OCI-LY3 (cell line): ENCODE data around the gene CHD9.

ENCODE experiments used
- H2AFZ ChIP-seq: fragments of 200-600, 300-600 bp; shearing (Covaris generic); 2 replicates; pipeline ENCODE4 v1.6.0; 2014; ENCODE audit warnings: antibody characterized with exemption, low read depth, low read length
- H3K27ac ChIP-seq: fragments of 200-600, 300-600 bp; sonication (generic); 2 replicates; pipeline ENCODE4 v1.5.1; 2014; ENCODE audit warnings: mild to moderate bottlenecking, low read length, moderate library complexity, mixed read lengths
- H3K27me3 ChIP-seq: fragments of 200-600, 300-600 bp; sonication (generic); 2 replicates; pipeline ENCODE4 v1.6.1; 2014; ENCODE audit warnings: low read depth, low read length, mixed read lengths
- H3K36me3 ChIP-seq: fragments of 200-600, 300-600 bp; sonication (generic); replicated peaks from 2 replicates; pipeline ENCODE3; 2014; ENCODE audit warnings: low read depth, low read length, mixed read lengths
- H3K4me1 ChIP-seq: fragments of 300-600, 200-600 bp; sonication (generic); 2 replicates; pipeline ENCODE4 v1.6.1; 2014; ENCODE audit warnings: low read length, mixed read lengths
- H3K4me2 ChIP-seq: fragments of 200-600, 300-600 bp; sonication (generic); 2 replicates; pipeline ENCODE4 v1.6.1; 2014; ENCODE audit warnings: low read length, mixed read lengths
- H3K4me3 ChIP-seq: fragments of 300-600, 200-600 bp; sonication (generic); 2 replicates; pipeline ENCODE4 v1.5.1; 2014; ENCODE audit warnings: antibody characterized with exemption, mild to moderate bottlenecking, low read length, moderate library complexity
- H3K79me2 ChIP-seq: fragments of 300-600, 200-600 bp; shearing (Covaris generic); 2 replicates; pipeline ENCODE4 v1.6.1; 2014; ENCODE audit warnings: mild to moderate bottlenecking, low read length, mixed read lengths
- H3K9ac ChIP-seq: fragments of 300-600, 200-600 bp; shearing (Covaris generic); 2 replicates; pipeline ENCODE4 v1.6.0; 2014; ENCODE audit warnings: mild to moderate bottlenecking, low read length, moderate library complexity
- H3K9me3 ChIP-seq: fragments of 200-600, 300-600 bp; shearing (Covaris generic); 2 replicates; pipeline ENCODE4 v1.6.1; 2014; ENCODE audit warnings: low read length, mixed read lengths; ENCODE audit not compliant: insufficient read depth
- H4K20me1 ChIP-seq: fragments of 200-600, 300-600 bp; sonication (generic); 2 replicates; pipeline ENCODE4 v1.6.1; 2016; ENCODE audit warnings: low read length, mixed read lengths; ENCODE audit not compliant: insufficient read depth
- CTCF ChIP-seq: fragments of 200-600, 300-600 bp; sonication (generic); IDR thresholded peaks from 2 replicates; pipeline ENCODE4 v1.5.1; 2014; ENCODE audit warnings: antibody characterized with exemption, low read length, low read depth
- EZH2phosphoT487 ChIP-seq: fragments of 200-600 bp; shearing (Covaris generic); IDR thresholded peaks from 2 replicates; pipeline ENCODE4 v1.6.1; 2018; ENCODE audit warnings: antibody characterized with exemption, mixed run types, low read depth

The CHD9 gene

GRCh38 chr16:53290520-53290919 is 235.7 kb downstream of the CHD9 start:
- H2AFZ ChIP-seq: no peak overlapping the region
- no peaks in the 10 kb centered on the region for H3K79me2 ChIP-seq
- no peaks in the 10 kb centered on the region for H4K20me1 ChIP-seq
- TF ChIP-seq CTCF: no peak
- TF ChIP-seq EZH2phosphoT487: no peak
- H3K4me2 ChIP-seq: no peak overlapping the region
- H3K36me3 ChIP-seq: peaks cover 56% of the 10 kb centered on the region
- H3K4me3 ChIP-seq: no peak overlapping the region
- no peak overlapping the region for H3K9ac ChIP-seq
- no peaks in the 10 kb centered on the region for H3K27me3 ChIP-seq
- no peaks in the 10 kb centered on the region for H3K9me3 ChIP-seq
- no peaks in the 10 kb centered on the region for H3K4me1 ChIP-seq
- H3K27ac ChIP-seq: no peak overlapping the region

GRCh38 chr16:53291757-53292392 is 237.1 kb downstream of the CHD9 start:
- TF ChIP-seq CTCF: no peak
- TF ChIP-seq EZH2phosphoT487: no peak
- no peak overlapping the region for H3K4me3 ChIP-seq
- no peak overlapping the region for H3K4me2 ChIP-seq
- no peak overlapping the region for H3K9ac ChIP-seq
- H2AFZ ChIP-seq: no peak overlapping the region
- no peaks in the 10 kb centered on the region for H3K4me1 ChIP-seq
- no peaks in the 10 kb centered on the region for H3K27me3 ChIP-seq
- peaks cover 53% of the 10 kb centered on the region for H3K36me3 ChIP-seq
- H4K20me1 ChIP-seq: no peaks in the 10 kb centered on the region
- no peak overlapping the region for H3K27ac ChIP-seq
- no peaks in the 10 kb centered on the region for H3K79me2 ChIP-seq
- no peaks in the 10 kb centered on the region for H3K9me3 ChIP-seq

- Histone ChIP-seq H4K20me1 (no peaks in the 10 kb centered on the region), H3K9me3 (no peaks in the 10 kb centered on the region), H3K36me3 (peaks cover 61% of the 10 kb centered on the region), H2AFZ (no peak overlapping the region), H3K79me2 (no peaks in the 10 kb centered on the region), H3K4me3 (no peak overlapping the region), H3K27ac (no peak overlapping the region), H3K4me1 (no peaks in the 10 kb centered on the region), H3K27me3 (no peaks in the 10 kb centered on the region), H3K4me2 (no peak overlapping the region), H3K9ac (no peak overlapping the region)
- TF ChIP-seq EZH2phosphoT487 (no peak), CTCF (no peak)
These were observed 242.7 kb downstream of the CHD9 start for GRCh38 chr16:53297477-53297876.

GRCh38 chr16:53304334-53304733 is 249.5 kb downstream of the CHD9 start:
- Histone ChIP-seq H3K9me3 (no peaks in the 10 kb centered on the region), H3K36me3 (peaks cover 56% of the 10 kb centered on the region), H4K20me1 (no peaks in the 10 kb centered on the region), H3K27me3 (no peaks in the 10 kb centered on the region), H3K4me1 (no peaks in the 10 kb centered on the region), H3K27ac (no peak overlapping the region), H2AFZ (no peak overlapping the region), H3K9ac (no peak overlapping the region), H3K4me3 (no peak overlapping the region), H3K79me2 (no peaks in the 10 kb centered on the region), H3K4me2 (no peak overlapping the region)
- TF ChIP-seq CTCF: no peak
- TF ChIP-seq EZH2phosphoT487: no peak
